Trophoblast cell (in vitro differentiated cells and primary cell): ENCODE results near the gene GALT.

Experiments used
- DNase-seq, 2 donors: peaks; one replicate each; pipeline ENCODE4 v3.0.0-alpha.2; 2016
- H2AFZ ChIP-seq: 2 replicates; pipeline ENCODE4 v1.6.1; 2013; ENCODE audit warnings: low read length, moderate library complexity, mild to moderate bottlenecking; ENCODE audit not compliant: insufficient read depth, poor library complexity
- H2AK5ac ChIP-seq: 2 replicates; pipeline ENCODE4 v1.6.1; 2013; ENCODE audit warnings: mild to moderate bottlenecking, low read length
- H2BK120ac ChIP-seq: 2 replicates; pipeline ENCODE4 v1.6.1; 2013; ENCODE audit warnings: low read length, mild to moderate bottlenecking, moderate library complexity; ENCODE audit not compliant: insufficient read depth, poor library complexity
- H2BK12ac ChIP-seq: 2 replicates; pipeline ENCODE4 v1.6.1; 2013; ENCODE audit warnings: mild to moderate bottlenecking, low read length, moderate library complexity
- H2BK5ac ChIP-seq: 2 replicates; pipeline ENCODE4 v1.6.1; 2013; ENCODE audit warnings: low read length, low read depth, moderate library complexity, mild to moderate bottlenecking; ENCODE audit not compliant: poor library complexity
- H3K14ac ChIP-seq: 2 replicates; pipeline ENCODE4 v1.6.1; 2013; ENCODE audit warnings: mild to moderate bottlenecking, low read length
- H3K18ac ChIP-seq: 2 replicates; pipeline ENCODE4 v1.6.1; 2013; ENCODE audit warnings: mild to moderate bottlenecking, low read length
- H3K23ac ChIP-seq: 2 replicates; pipeline ENCODE4 v1.6.1; 2013; ENCODE audit warnings: low read length
- H3K27ac ChIP-seq: 2 replicates; pipeline ENCODE4 v1.5.1; 2013; ENCODE audit warnings: low read depth, mild to moderate bottlenecking, inconsistent platforms, low read length, moderate library complexity
- H3K27me3 ChIP-seq: 2 replicates; pipeline ENCODE4 v1.6.1; 2013; ENCODE audit warnings: inconsistent platforms, mild to moderate bottlenecking, low read length, moderate library complexity; ENCODE audit not compliant: insufficient read depth
- H3K36me3 ChIP-seq, 2 experiments: 1 replicate in 1 of 2; 2 replicates in 1 of 2; pipeline ENCODE4 v1.6.1; 2013; ENCODE audit warnings: low read length in 2 of 2, mild to moderate bottlenecking in 2 of 2, moderate library complexity in 1 of 2; ENCODE audit not compliant: insufficient read depth in 2 of 2, control insufficient read depth in 1 of 2
- H3K4ac ChIP-seq: 2 replicates; pipeline ENCODE4 v1.6.1; 2013; ENCODE audit warnings: low read depth, mild to moderate bottlenecking, low read length, moderate library complexity
- H3K4me1 ChIP-seq, 2 experiments: 1 replicate in 1 of 2; 2 replicates in 1 of 2; pipeline ENCODE4 v1.6.1; 2013; ENCODE audit warnings: low read length in 2 of 2, mild to moderate bottlenecking in 2 of 2, moderate library complexity in 1 of 2; ENCODE audit not compliant: insufficient read depth in 2 of 2, control insufficient read depth in 1 of 2
- H3K4me2 ChIP-seq: 2 replicates; pipeline ENCODE4 v1.6.1; 2013; ENCODE audit warnings: inconsistent platforms, mild to moderate bottlenecking, low read length, moderate library complexity
- H3K4me3 ChIP-seq: 2 replicates; pipeline ENCODE4 v1.5.1; 2013; ENCODE audit warnings: mild to moderate bottlenecking, low read depth, low read length, inconsistent platforms
- H3K79me1 ChIP-seq: one replicate; pipeline ENCODE4 v1.6.1; 2013; ENCODE audit warnings: low read length
- H3K79me2 ChIP-seq: 2 replicates; pipeline ENCODE4 v1.6.1; 2013; ENCODE audit warnings: low read length, mild to moderate bottlenecking; ENCODE audit not compliant: control insufficient read depth, insufficient read depth, poor library complexity
- H3K9ac ChIP-seq: 2 replicates; pipeline ENCODE4 v1.6.1; 2013; ENCODE audit warnings: mild to moderate bottlenecking, low read length
- H3K9me3 ChIP-seq: 2 replicates; pipeline ENCODE4 v1.6.1; 2013; ENCODE audit warnings: low read depth, mild to moderate bottlenecking, control low read depth, inconsistent platforms, low read length; ENCODE audit not compliant: insufficient read depth
- H4K12ac ChIP-seq: 2 replicates; pipeline ENCODE4 v1.6.1; 2013; ENCODE audit warnings: low read depth, mild to moderate bottlenecking, low read length, moderate library complexity
- H4K8ac ChIP-seq: 2 replicates; pipeline ENCODE4 v1.6.1; 2013; ENCODE audit warnings: low read depth, mild to moderate bottlenecking, low read length, moderate library complexity
- H4K91ac ChIP-seq: one replicate; pipeline ENCODE4 v1.6.1; 2013; ENCODE audit warnings: low read depth, mild to moderate bottlenecking, low read length, moderate library complexity
- WGBS: extraction: QIAGEN DNeasy Blood & Tissue Kit; methylation state at CpG from one replicate; pipeline ENCODE4 v1.1.7; 2013; ENCODE audit warnings: missing lambda C conversion rate; ENCODE audit not compliant: insufficient read length, insufficient coverage; ENCODE audit errors: extremely low coverage; 5-methylcytosine and 5-hydroxymethylcytosine counted together

The GALT gene

GRCh38 chr9:34603610-34604231 lies 42.8 kb upstream of the GALT start:
- Histone ChIP-seq H3K14ac (no peak overlapping the region), H3K9ac (no peak overlapping the region), H3K27me3 (no peaks in the 10 kb centered on the region), H2AK5ac (no peak overlapping the region), H2BK12ac (no peak overlapping the region), H4K12ac (no peak overlapping the region), H3K4me3 (no peak overlapping the region), H3K4ac (no peak overlapping the region), H3K4me1 (peaks cover 0 to 1% of the 10 kb centered on the region in 2 experiments), H3K79me2 (no peaks in the 10 kb centered on the region), H3K4me2 (no peak overlapping the region), H3K18ac (no peak overlapping the region), H2BK120ac (no peak overlapping the region), H3K79me1 (no peaks in the 10 kb centered on the region), H3K27ac (no peak overlapping the region), H2BK5ac (no peak overlapping the region), H3K9me3 (no peaks in the 10 kb centered on the region), H3K36me3 (no peaks in the 10 kb centered on the region), H4K8ac (no peak overlapping the region), H4K91ac (no peak overlapping the region), H3K23ac (no peak overlapping the region), H2AFZ (no peak overlapping the region)
- no CpG with 5 or more reads among the region's 4 CpGs for WGBS
- peak; percentile 64 to 92 for DNase-seq

- Histone ChIP-seq H2BK120ac (no peak overlapping the region), H3K4ac (no peak overlapping the region), H3K4me2 (no peak overlapping the region), H3K9ac (no peak overlapping the region), H3K36me3 (no peaks in the 10 kb centered on the region), H3K4me1 (peaks cover 1% of the 10 kb centered on the region in 2 experiments), H3K9me3 (no peaks in the 10 kb centered on the region), H3K18ac (no peak overlapping the region), H3K27me3 (no peaks in the 10 kb centered on the region), H3K14ac (no peak overlapping the region), H2AK5ac (no peak overlapping the region), H3K4me3 (no peak overlapping the region), H3K79me2 (no peaks in the 10 kb centered on the region), H4K91ac (no peak overlapping the region), H3K79me1 (no peaks in the 10 kb centered on the region), H4K12ac (no peak overlapping the region), H2BK5ac (no peak overlapping the region), H2AFZ (no peak overlapping the region), H3K23ac (no peak overlapping the region), H2BK12ac (no peak overlapping the region), H3K27ac (no peak overlapping the region), H4K8ac (no peak overlapping the region)
- no peak for DNase-seq
Measured at GRCh38 chr9:34606190-34606589, 40.3 kb upstream of the GALT start.

- H3K79me1 ChIP-seq: peaks cover 5% of the 10 kb centered on the region
- no peak overlapping the region for H3K18ac ChIP-seq
- H2BK5ac ChIP-seq: no peak overlapping the region
- H3K36me3 ChIP-seq: no peaks in the 10 kb centered on the region
- H3K23ac ChIP-seq: no peak overlapping the region
- no peak overlapping the region for H2BK12ac ChIP-seq
- H2AK5ac ChIP-seq: no peak overlapping the region
- no peak overlapping the region for H3K4me3 ChIP-seq
- no peak overlapping the region for H3K14ac ChIP-seq
- H3K4me1 ChIP-seq: peaks cover 6% of the 10 kb centered on the region in 2 experiments
- H3K4ac ChIP-seq: no peak overlapping the region
- no peaks in the 10 kb centered on the region for H3K9me3 ChIP-seq
- H3K79me2 ChIP-seq: peaks cover 5% of the 10 kb centered on the region
- H3K9ac ChIP-seq: no peak overlapping the region
- no peak for DNase-seq
- no peak overlapping the region for H3K27ac ChIP-seq
- no peak overlapping the region for H4K12ac ChIP-seq
- H4K8ac ChIP-seq: no peak overlapping the region
- H2AFZ ChIP-seq: no peak overlapping the region
- no peak overlapping the region for H3K4me2 ChIP-seq
- H2BK120ac ChIP-seq: no peak overlapping the region
- no peaks in the 10 kb centered on the region for H3K27me3 ChIP-seq
- WGBS: no CpG with 5 or more reads among the region's 3 CpGs
- H4K91ac ChIP-seq: no peak overlapping the region
Measured at GRCh38 chr9:34606905-34607304, 39.6 kb upstream of the GALT start.

GRCh38 chr9:34607331-34607730 lies 39.1 kb upstream of the GALT start:
- no CpG with 5 or more reads among the region's 2 CpGs for WGBS
- no peak overlapping the region for H3K4me2 ChIP-seq
- H2BK5ac ChIP-seq: no peak overlapping the region
- DNase-seq: no peak
- H3K23ac ChIP-seq: no peak overlapping the region
- H3K4ac ChIP-seq: no peak overlapping the region
- peaks cover 7% of the 10 kb centered on the region for H3K79me2 ChIP-seq
- no peak overlapping the region for H3K14ac ChIP-seq
- no peak overlapping the region for H2BK12ac ChIP-seq
- H3K27me3 ChIP-seq: no peaks in the 10 kb centered on the region
- H2BK120ac ChIP-seq: no peak overlapping the region
- no peak overlapping the region for H4K8ac ChIP-seq
- H3K9me3 ChIP-seq: no peaks in the 10 kb centered on the region
- H3K27ac ChIP-seq: no peak overlapping the region
- no peak overlapping the region for H2AK5ac ChIP-seq
- H3K79me1 ChIP-seq: peaks cover 8% of the 10 kb centered on the region
- no peak overlapping the region for H2AFZ ChIP-seq
- no peaks in the 10 kb centered on the region for H3K36me3 ChIP-seq
- no peak overlapping the region for H4K12ac ChIP-seq
- H4K91ac ChIP-seq: no peak overlapping the region
- H3K4me3 ChIP-seq: no peak overlapping the region
- no peak overlapping the region for H3K18ac ChIP-seq
- H3K4me1 ChIP-seq: peaks cover 6 to 7% of the 10 kb centered on the region in 2 experiments
- no peak overlapping the region for H3K9ac ChIP-seq
